H1 (cell line): ENCODE measurements around the gene FOXO6.

Experiments
- BRCA1 ChIP-seq: IDR thresholded peaks from 2 replicates; pipeline ENCODE4 v1.6.1; 2012; ENCODE audit warnings: low read depth, low read length, improper control_type of control experiment
- CBX5 ChIP-seq: fragments of 300-800, 300-1000 bp; sonication (generic); IDR thresholded peaks from 2 replicates; pipeline ENCODE4 v1.7.1; 2016; ENCODE audit warnings: antibody characterized with exemption, low read length, low read depth
- CTCF ChIP-seq, 3 experiments: IDR thresholded peaks; 1 replicate in 2 of 3; 2 replicates in 1 of 3; pipeline versions ENCODE4 v1.5.1 to v1.6.1; 2011; ENCODE audit warnings: low read length in 3 of 3, mild to moderate bottlenecking in 3 of 3, inconsistent platforms in 2 of 3, low read depth in 1 of 3, moderate library complexity in 1 of 3; ENCODE audit not compliant: insufficient read depth in 1 of 3; ENCODE audit errors: control extremely low read depth in 1 of 3
- EGR1 ChIP-seq: IDR thresholded peaks from 2 replicates; pipeline ENCODE4 v1.6.1; 2011; ENCODE audit warnings: low read depth, low read length, borderline replicate concordance
- EZH2 ChIP-seq: fragments of 200-600 bp; sonication (generic); IDR thresholded peaks from 2 replicates; pipeline ENCODE4 v1.7.1; 2012; ENCODE audit warnings: low read depth, mild to moderate bottlenecking, moderate library complexity, low read length, inconsistent platforms; ENCODE audit not compliant: severe bottlenecking
- JUND ChIP-seq: IDR thresholded peaks from 2 replicates; pipeline ENCODE4 v1.6.1; 2011; ENCODE audit warnings: mild to moderate bottlenecking, improper control_type of control experiment, low read length
- KDM5A ChIP-seq: fragments of 200-600 bp; IDR thresholded peaks from 2 replicates; pipeline ENCODE4 v1.7.1; 2012; ENCODE audit warnings: mild to moderate bottlenecking, low read length, inconsistent platforms, mixed read lengths
- MAX ChIP-seq: IDR thresholded peaks from 2 replicates; pipeline ENCODE4 v1.6.1; 2012; ENCODE audit warnings: inconsistent platforms
- POLR2A ChIP-seq, 2 experiments: IDR thresholded peaks; 1 replicate in 1 of 2; 2 replicates in 1 of 2; pipeline ENCODE4 v1.6.1; 2011; ENCODE audit warnings: low read depth in 2 of 2, low read length in 2 of 2, mild to moderate bottlenecking in 2 of 2; ENCODE audit errors: control extremely low read depth in 1 of 2
- RFX5 ChIP-seq: IDR thresholded peaks from 2 replicates; pipeline ENCODE4 v1.6.1; 2011; ENCODE audit warnings: low read depth, low read length, improper control_type of control experiment, borderline replicate concordance
- SRF ChIP-seq: IDR thresholded peaks from 2 replicates; pipeline ENCODE4 v1.6.1; 2011; ENCODE audit warnings: mild to moderate bottlenecking, low read depth, low read length, moderate library complexity

- no peak for TF ChIP-seq EZH2
- TF ChIP-seq BRCA1, result no peak
- no peak for TF ChIP-seq CTCF (IDR thresholded peaks at IDR 0.05; ENCODE audit: control extremely low read depth in 1 of 3, insufficient read depth in 1 of 3, low read depth in 1 of 3, low read length in 3 of 3)
- no peak for TF ChIP-seq JUND
- TF ChIP-seq SRF, result no peak
- TF ChIP-seq KDM5A, result no peak
- no peak for TF ChIP-seq EGR1
- TF ChIP-seq POLR2A (IDR thresholded peaks at IDR 0.05; ENCODE audit: control extremely low read depth in 1 of 2, low read depth in 2 of 2, low read length in 2 of 2), result no peak
- no peak for TF ChIP-seq RFX5
- no peak for TF ChIP-seq CBX5
- TF ChIP-seq MAX, result no peak
Measured at GRCh38 chr1:41366455-41367287, 5.4 kb downstream of the FOXO6 start.
